GM18907 (cell line): ENCODE measurements around the gene TTC9C.
A peak's percentile ranks its signal among the peaks of the same experiment; 100 is the strongest.
"Not testable (repeated sequence)": the region's sequence is repeated elsewhere in the genome, so short reads cannot be mapped to it uniquely, and the experiment has no call there.

ENCODE experiments used
- ATAC-seq: cut with Tn5 transposase; IDR thresholded peaks from one replicate; pipeline ENCODE4 v1.9.1; 2021; ENCODE audit warnings: mild to moderate bottlenecking, moderate library complexity; ENCODE audit not compliant: unreplicated experiment

The TTC9C gene

DNA sequence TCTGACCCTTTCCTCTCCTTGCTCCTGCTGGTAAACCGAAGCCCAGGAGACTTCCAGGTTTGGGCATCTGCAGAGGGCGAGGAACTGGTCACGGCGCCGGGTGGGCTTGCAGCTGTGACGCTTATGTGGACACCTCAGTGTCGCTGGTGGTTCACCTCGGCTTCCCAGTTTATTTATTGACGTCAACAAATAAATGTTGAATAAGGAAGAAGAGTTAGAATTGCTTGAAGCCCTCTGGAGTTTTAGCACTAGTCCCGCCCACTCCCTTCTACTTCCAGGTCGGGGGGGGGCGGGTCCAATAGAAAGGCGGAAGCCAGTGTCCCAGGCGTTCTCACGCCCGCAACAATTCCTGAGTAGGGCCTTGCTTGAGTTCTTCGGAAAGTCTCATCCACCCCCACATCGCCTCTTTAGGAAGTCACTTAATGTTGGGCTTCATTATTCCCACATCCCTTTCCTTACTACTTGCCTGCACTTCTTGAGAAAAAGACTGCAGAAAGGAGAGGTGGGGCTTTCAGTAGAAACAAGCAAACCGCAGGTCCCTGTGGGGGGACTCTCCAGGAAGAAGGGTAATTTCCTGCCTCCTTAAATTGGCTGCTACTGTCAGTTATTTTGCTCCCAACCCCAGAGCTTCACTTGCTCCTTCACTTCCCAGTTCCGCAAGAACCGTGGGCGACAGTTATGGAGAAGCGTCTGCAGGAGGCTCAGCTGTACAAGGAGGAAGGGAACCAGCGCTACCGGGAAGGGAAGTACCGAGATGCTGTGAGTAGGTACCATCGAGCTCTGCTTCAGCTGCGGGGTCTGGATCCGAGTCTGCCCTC is at the start of gene TTC9C:
Gene TTC9C (plus strand): TSS at position 316 of the 818 bp plus-strand sequence. CDS start 363 bp downstream, at position 679.
- ATAC-seq, result peak; percentile 25

- peak; percentile 63 for ATAC-seq
Measured at GRCh38 chr11:62678770-62679696, 49.3 kb upstream of the TTC9C start, which contains the start of gene UBXN1. Gene UBXN1, minus strand, starts transcription at chr11:62679073. Its CDS starts 150 bp downstream, at chr11:62678923.

GRCh38 chr11:62680825-62681240 is 47.5 kb upstream of the TTC9C start:
- peak; percentile 71 for ATAC-seq

DNA sequence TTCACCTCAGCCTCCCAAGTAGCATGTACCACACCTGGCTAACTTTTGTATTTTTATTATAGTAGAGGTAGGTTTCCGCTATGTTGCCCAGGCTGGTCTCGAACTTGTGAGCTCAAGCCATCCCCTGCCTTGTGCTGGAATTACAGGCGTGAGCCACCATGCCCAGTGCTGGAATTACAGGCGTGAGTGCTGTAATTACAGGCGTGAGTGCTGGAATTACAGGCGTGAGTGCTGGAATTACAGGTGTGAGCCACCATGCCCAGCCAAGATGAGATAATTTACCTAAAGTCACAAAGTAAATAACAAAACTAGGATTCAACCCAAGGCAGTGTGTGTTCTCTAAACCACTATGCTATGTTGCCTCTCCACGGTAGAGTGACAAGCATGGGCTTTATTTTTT is 45.8 kb upstream of the TTC9C start:
- no peak for ATAC-seq

DNA sequence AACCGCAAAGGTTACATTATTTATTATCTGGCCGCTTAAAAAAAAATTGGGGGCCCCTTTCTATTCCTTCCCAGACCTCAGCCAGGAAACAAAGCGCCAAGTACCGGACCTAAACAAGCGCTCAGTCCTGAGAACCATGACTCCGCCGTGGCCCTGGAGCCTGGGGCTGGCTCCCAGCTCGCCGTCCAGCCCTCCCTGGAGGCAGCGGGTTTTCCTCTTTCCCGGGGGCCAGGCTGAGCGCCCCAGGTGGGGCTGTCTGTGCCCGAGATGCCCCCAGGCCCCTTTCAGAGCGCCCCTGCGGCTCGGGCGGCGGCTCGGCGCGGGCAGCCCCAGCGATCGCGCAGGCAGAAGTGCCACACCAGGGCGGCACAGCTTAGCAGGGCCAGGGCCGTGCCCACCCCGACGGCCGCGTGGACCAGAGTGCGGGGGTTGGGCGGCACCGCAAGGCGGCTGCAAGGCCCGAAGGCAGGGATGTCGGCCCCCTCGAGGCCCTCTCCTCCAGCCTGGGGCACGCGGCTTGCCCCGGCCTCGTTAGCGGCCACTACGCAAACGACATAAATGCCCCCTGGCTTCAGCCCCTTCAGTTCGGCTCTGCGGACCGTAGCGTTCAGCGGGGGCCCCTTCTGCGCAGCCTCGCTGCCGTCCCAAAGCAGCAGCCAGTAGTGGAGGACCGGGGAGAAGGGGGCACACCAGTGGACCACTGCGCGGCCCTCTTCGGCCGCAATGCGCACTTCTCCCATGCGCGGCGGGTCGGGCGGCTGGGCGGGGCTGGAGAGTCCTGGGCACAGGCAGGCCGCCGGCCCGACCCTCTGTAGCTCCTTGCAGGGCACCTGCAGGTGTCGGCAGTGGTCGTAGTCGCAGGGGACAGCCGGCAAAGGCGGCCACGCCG is 40.5 kb upstream of the TTC9C start:
- ATAC-seq, result no peak

- ATAC-seq, result no peak
Measured at GRCh38 chr11:62688491-62688890, 39.8 kb upstream of the TTC9C start.

- no peak for ATAC-seq
Measured at GRCh38 chr11:62689421-62690183, 38.7 kb upstream of the TTC9C start, which contains the start of gene LRRN4CL. Gene LRRN4CL, minus strand, starts transcription at chr11:62689530. Its CDS starts 1,022 bp downstream, at chr11:62688508.

- ATAC-seq, result not testable (repeated sequence)
Measured at GRCh38 chr11:62693624-62694023, 34.7 kb upstream of the TTC9C start.

DNA sequence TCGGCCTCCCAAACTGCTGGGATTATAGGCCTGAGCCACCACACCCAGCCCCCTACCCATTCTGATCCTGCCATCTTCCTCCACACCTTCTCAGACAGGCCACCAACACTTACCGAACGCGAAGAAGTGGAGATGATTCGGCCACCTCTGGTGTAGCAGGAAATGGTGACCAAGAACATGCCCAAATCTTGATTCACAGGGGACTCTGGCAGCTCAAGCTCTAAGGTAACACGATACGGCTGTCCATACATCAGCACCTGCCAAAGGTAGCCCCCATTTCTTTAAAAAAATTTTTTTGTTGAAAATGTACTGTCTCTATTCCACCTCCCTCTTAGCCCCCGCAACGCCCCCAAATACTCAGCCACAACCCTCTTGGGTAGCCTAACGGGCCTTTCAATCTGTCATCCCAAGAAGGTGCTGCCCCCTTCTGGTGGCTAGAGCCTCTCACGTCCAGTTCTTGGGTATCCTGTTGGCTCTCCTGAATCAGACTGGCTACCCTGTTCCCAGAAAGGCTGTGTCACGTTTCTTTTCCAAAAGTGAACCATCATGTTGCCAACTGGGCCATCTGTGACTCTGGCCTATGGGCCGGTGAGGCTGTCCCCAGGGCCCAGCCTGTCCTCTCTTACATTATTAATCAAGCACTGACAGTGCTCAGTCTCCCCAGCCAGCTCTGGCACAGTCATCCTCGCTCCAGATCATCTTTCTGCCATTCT is 33.7 kb upstream of the TTC9C start:
- no peak for ATAC-seq

DNA sequence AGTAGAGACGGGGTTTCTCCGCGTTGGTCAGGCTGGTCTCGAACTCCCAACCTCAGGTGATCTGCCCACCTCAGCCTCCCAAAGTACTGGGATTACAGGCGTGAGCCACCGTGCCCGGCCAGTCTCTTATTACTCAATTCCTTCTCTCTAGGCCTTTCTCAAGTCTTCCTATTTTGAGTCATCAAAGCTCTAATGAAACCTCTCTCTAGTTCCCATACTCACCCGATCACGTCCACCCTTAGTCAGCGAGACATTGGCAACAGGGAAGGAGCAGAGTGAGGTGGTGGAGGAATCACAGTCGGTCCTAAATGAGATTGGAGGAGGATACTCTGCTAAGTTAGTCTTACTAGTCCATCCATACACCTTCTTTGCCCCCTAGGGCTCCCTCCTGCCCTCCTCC is 26.0 kb upstream of the TTC9C start:
- no peak for ATAC-seq

- ATAC-seq, result not testable (repeated sequence)
Measured at GRCh38 chr11:62703921-62704320, 24.4 kb upstream of the TTC9C start.

DNA sequence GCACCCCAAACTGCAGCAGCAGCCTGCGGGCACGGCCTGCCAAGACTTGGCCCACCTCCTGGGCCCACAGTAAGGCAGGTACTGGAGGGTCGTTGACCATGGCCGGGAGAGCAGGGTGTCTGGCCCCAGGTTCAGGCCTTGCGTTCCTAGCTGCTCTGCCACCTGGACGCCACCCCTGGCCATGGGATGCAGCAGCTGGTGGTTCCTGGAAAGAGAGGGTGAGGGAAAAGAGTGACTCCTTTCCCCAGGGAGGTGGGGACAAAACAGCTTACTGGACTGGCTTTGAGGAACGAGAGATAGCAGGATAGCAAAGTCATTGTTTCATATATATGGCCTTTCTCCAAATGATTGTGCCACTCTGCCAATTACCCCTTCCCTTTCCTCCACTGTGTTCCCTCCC is 22.9 kb upstream of the TTC9C start:
- no peak for ATAC-seq

DNA sequence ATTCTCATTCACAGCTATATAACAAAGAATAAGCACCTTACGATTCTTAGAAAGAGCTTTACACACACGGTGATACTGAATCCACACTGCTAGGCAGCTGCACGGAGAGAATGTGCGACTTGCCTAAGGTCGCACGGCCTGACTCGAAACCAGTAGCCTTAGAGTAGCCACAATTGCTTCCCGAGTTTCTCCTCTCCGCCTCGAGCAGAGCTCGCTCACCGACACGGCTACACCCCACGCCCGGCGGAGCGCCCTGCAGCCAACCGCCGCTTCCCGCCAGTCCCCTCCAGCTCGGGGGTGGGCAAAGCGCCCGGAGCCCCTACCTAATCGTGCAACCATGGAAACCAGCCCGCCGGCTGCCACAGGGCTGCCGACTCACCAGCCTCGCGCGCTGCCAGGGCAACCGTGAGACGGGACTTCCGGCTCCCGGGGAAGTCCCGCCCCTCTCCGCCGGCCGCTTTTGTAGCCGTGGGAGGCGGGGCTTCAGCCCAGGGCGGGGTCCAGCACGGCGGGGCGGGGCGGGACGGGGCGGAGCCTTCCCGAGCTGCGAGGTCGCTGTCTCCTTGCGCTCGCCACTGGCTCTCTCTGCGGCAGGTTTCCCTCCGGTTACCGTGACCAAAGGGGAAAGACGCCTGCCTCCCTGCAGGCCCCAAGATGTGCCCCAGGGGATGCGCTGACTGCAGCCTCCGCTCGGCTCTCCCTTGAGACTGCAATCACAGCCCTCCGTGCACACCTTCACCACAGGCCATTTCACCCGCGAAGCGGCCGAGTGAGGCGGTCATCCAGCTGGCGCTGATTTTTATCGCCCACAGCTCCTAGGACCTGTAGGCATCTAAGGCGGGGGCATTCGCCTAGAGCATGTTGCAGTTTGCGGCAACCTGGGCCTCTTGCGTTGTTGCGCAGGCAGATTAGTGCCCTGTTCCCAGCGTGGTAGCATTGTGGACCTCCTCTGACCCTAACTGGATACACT is 22.1 kb upstream of the TTC9C start:
- ATAC-seq, result peak; percentile 57

- ATAC-seq, result no peak
Measured at GRCh38 chr11:62706850-62707247, 21.4 kb upstream of the TTC9C start.

DNA sequence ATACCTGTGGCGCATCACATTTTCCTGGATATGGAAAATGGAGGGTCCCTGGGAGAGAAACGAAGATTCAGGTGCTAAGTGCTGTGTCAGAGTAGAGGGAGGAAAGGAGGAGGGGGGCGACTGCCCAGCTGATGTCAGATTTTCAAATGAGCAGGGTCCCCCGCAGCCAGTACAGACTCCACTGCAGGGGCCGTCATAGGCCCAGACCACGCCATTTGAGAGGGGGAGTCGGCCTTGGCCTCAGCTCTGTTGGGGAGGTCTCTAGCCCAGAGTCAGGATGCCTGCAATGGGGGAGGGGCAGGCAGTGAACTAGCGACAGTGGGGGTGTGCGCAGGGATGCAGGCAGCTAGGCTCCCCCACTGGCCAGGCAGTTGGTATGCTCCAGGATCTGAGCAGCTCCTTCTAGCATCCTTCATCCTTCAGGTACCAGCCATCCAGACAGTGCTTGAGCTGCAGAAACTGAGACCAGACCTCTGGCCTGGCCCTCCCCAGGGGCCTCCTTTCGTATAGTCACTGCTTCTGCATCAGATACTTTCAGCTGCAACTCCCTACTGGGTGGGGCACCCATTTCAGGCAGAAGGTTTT is 20.9 kb upstream of the TTC9C start, which contains the start of the genes BSCL2 and GNG3:
Gene BSCL2 (minus strand): TSS at position 148 of the 585 bp plus-strand sequence. CDS start 229 bp downstream, outside the sequence.
Gene GNG3 (plus strand): TSS at position 400 of the 585 bp plus-strand sequence. CDS start 620 bp downstream, outside the sequence.
- no peak for ATAC-seq

- no peak for ATAC-seq
Measured at GRCh38 chr11:62708392-62708791, 19.9 kb upstream of the TTC9C start.

- ATAC-seq, result no peak
Measured at GRCh38 chr11:62708793-62709192, 19.5 kb upstream of the TTC9C start.
